ENCODE results near the gene RPS6KA6.

RPS6KA6 gene

DNA sequence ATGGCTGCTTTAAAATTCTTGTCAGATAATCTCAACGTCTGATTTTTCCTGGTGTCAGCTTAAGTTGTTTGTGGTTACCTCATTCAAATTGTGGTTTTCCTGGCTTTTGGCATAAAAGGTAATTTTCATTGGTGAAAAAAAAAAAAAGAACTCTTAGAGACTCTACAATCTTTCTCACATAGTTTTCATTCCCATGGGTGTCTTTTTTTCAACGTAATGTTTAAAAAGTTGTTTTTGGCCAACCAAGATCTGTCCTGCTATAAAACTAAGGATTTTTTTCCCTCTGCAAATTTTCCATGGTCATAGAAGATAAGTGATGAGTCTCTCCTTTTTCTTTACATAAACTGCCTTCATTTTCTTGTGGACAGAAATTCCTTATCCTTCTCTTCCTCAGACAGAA, 28.9 kb upstream of the RPS6KA6 start:
- DNase-seq (ENCODE audit: low read depth) = no peak
- TF ChIP-seq, protein P1, sequence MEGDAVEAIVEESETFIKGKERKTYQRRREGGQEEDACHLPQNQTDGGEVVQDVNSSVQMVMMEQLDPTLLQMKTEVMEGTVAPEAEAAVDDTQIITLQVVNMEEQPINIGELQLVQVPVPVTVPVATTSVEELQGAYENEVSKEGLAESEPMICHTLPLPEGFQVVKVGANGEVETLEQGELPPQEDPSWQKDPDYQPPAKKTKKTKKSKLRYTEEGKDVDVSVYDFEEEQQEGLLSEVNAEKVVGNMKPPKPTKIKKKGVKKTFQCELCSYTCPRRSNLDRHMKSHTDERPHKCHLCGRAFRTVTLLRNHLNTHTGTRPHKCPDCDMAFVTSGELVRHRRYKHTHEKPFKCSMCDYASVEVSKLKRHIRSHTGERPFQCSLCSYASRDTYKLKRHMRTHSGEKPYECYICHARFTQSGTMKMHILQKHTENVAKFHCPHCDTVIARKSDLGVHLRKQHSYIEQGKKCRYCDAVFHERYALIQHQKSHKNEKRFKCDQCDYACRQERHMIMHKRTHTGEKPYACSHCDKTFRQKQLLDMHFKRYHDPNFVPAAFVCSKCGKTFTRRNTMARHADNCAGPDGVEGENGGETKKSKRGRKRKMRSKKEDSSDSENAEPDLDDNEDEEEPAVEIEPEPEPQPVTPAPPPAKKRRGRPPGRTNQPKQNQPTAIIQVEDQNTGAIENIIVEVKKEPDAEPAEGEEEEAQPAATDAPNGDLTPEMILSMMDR (conservative IDR thresholded peaks at IDR 0.05; ENCODE audit: control insufficient read depth, insufficient read depth, low read depth, low read length) = no peak
- no peak overlapping the region for H3K4me3 ChIP-seq (ENCODE audit: control insufficient read depth, low read depth, low read length)

DNA sequence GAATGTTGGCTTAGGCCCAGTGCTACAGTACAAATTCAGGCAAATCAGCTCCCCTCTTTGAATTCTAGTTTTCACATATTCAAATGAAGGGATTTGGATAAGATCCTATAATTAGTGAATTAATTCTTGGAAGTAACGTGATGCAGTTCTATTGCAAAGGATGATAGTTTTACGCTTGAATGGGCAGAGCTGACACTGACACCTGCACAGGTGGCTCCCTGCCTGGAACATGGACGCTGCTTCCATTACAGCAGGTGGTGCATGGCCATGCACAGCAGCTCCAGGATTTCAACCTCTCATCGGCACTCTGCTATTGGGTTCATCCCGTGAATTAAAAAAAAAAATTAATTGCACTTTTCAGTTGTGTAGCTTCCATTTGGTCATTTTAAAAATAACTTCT, 28.4 kb upstream of the RPS6KA6 start:
- DNase-seq (ENCODE audit: low read depth) = no peak
- TF ChIP-seq, protein P1 (conservative IDR thresholded peaks at IDR 0.05; ENCODE audit: control insufficient read depth, insufficient read depth, low read depth, low read length) = no peak
- H3K4me3 ChIP-seq (ENCODE audit: control insufficient read depth, low read depth, low read length) = no peak overlapping the region

DNA sequence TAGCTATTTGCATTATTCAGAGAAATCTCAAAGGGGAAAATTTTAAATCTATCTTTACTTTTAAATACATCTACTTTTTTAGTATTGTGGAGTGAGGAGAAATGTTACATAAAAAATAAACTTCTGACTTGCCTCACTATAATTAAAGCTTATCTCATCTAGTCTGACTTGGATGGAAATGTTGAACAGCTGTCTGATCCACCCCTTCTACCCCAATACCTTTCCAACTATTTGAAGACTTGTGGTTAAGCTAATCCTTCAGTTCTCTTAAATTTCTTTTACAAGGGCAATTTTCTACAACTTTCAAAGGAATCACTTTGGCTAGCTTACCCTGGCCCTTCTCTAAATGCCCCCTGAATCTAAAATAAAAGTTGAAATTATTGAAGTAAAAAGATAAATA, 17.3 kb upstream of the RPS6KA6 start:
- no peak for DNase-seq (ENCODE audit: low read depth)
- TF ChIP-seq, protein P1 (conservative IDR thresholded peaks at IDR 0.05; ENCODE audit: control insufficient read depth, insufficient read depth, low read depth, low read length) = no peak
- H3K4me3 ChIP-seq (ENCODE audit: control insufficient read depth, low read depth, low read length) = no peak overlapping the region

DNA sequence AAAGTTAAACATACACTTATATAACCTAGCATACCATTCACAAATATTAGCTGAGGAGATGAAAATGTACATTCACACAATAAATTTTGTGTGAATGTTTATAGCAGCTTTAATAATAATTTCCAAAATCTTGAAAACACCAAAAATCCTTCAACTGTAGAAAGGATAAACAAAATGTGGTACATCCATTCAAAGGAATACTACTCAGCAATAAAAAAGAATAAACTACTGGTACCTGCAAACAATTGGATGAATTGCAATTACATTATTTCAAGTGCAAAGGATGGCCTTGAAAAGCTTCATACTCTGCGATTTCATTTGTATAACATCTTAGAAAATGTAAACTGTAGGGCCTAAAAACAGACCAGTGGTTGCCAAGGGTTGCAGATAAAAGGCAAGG, 11.7 kb upstream of the RPS6KA6 start:
- H3K4me3 ChIP-seq (ENCODE audit: control insufficient read depth, low read depth, low read length) = no peak overlapping the region
- TF ChIP-seq, protein P1 (conservative IDR thresholded peaks at IDR 0.05; ENCODE audit: control insufficient read depth, insufficient read depth, low read depth, low read length) = no peak

DNA sequence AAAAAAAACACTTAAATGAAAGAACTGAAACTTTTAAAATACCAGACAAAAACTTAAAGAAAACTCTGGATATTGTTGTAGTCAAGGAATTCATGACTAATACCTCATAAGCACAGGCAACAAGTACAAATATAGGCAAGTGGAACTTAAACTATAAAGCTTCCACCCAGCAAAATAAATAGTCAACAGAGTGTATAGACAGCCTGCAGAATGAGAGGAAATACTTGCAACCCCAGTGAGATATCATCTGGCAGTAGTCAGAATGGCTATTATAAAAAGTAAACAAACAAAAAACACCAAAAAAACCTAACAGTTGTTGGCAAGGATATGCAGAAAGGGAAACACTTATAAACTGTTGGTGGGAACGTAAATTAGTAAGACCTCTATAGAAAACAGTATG, 9.6 kb upstream of the RPS6KA6 start:
- TF ChIP-seq, protein P1 (conservative IDR thresholded peaks at IDR 0.05; ENCODE audit: control insufficient read depth, insufficient read depth, low read depth, low read length) = no peak
- DNase-seq (ENCODE audit: low read depth) = no peak

More for the DNA sequence above, 11.7 kb upstream of the RPS6KA6 start:
- DNase-seq (ENCODE audit: low read depth) = no peak

DNA sequence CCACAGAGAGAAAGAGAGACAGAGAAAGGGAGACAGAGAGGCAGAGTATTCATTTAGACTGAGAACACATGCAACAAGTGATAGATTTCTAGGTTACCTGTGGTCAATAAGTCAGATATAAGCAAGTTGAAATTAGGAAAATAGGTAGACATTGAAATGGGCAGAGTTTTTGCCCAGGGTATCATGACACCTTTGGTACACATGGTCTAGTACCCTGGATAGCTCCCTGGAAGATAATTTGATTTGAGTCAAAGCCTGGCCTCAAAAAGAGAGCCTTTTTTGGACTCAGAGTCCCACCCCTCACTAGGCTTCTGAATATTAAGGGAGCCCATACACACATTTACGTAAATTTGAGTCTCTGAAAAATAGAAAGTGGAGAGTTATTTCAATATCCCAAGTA, 4.0 kb upstream of the RPS6KA6 start:
- no peak for DNase-seq (ENCODE audit: low read depth)
- TF ChIP-seq, protein P1 (conservative IDR thresholded peaks at IDR 0.05; ENCODE audit: control insufficient read depth, insufficient read depth, low read depth, low read length) = no peak
- no peak overlapping the region for H3K4me3 ChIP-seq (ENCODE audit: control insufficient read depth, low read depth, low read length)

More for the DNA sequence above, 9.6 kb upstream of the RPS6KA6 start:
- H3K4me3 ChIP-seq (ENCODE audit: control insufficient read depth, low read depth, low read length) = no peak overlapping the region

DNA sequence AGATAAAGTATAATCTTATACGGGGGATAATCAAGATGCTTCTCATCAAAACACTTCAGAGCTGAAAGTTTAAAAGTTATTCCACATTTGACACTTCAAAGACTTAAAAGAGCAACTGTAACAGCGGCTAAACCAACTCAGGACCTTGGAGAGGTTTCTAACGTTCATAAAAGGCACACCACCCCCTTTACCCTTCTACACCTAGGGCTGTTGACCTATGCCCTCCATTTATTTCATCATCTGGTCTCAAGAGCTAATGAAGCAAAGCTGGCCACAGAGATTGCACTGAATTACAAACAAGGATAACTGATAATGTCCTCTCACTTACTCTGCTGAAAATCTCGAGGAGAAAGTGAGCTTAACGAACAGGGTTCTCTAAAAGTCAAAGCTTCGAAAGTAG, 1.1 kb upstream of the RPS6KA6 start:
- DNase-seq (ENCODE audit: low read depth) = no peak
- no peak overlapping the region for H3K4me3 ChIP-seq (ENCODE audit: control insufficient read depth, low read depth, low read length)
- TF ChIP-seq, protein P1 (conservative IDR thresholded peaks at IDR 0.05; ENCODE audit: control insufficient read depth, insufficient read depth, low read depth, low read length) = no peak
